ENCODE measurements around the gene NID1. TPM values are rescaled to one million over a fixed set of nuclear protein-coding genes. Genes with fewer than 3 reads are reported as not detected.
"Not testable (repeated sequence)": the region's sequence is repeated elsewhere in the genome, so short reads cannot be mapped to it uniquely, and the experiment has no call there.

The NID1 gene
- total and polyA plus RNA-seq, 4 donors = 21.2 to 90.1 (median 55.2) TPM

DNA sequence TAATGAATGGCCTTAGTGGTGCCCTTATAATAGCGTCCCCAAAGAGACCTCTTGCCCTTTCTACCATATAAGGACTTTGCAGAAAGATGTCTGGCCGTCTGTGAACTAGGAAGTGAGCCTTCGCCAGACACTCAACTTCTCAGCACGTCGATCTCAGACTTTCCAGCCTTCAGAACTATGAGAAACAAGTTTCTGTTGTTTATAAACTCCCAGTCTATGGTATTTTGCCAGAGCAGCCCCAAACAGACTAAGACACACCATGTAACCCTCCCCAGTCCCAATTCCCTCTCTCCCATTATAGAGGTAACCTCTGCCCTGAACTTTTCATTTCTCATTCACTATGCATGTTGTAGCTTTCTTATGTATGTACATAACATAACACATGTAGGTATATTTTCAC is 55.7 kb downstream of the NID1 start:
- WGBS = 83% methylated on average over 5 of the region's 5 CpGs
- H3K36me3 ChIP-seq (ENCODE audit: control insufficient read depth in 4 of 4, insufficient read depth in 3 of 4, low read depth in 1 of 4, low read length in 3 of 4) = peaks cover 13 to 31% (median 21%) of the 10 kb centered on the region in 4 donors
- H3K9me3 ChIP-seq (ENCODE audit: control insufficient read depth in 4 of 4, low read length in 3 of 4) = no peaks in the 10 kb centered on the region
- H3K27ac ChIP-seq (ENCODE audit: low read depth in 1 of 2, low read length in 2 of 2) = no peak overlapping the region
- no peak overlapping the region for H3K9ac ChIP-seq (ENCODE audit: low read depth in 1 of 2, low read length in 2 of 2)
- DNase-seq (ENCODE audit: low spot score) = no peak
- TF ChIP-seq TAF1 (conservative IDR thresholded peaks at IDR 0.05) (no peak), RXRA (IDR thresholded peaks at IDR 0.05) (peak; percentile 7 to 14), NR2F2 (IDR thresholded peaks at IDR 0.05) (peak; percentile 88)
- no peaks in the 10 kb centered on the region for H3K27me3 ChIP-seq (ENCODE audit: control insufficient read depth in 4 of 4, insufficient read depth in 4 of 4, low read length in 3 of 4)
- no peak overlapping the region for H3K4me3 ChIP-seq (ENCODE audit: low read depth in 1 of 3, low read length in 3 of 3)
- H3K4me1 ChIP-seq (ENCODE audit: control insufficient read depth in 4 of 4, insufficient read depth in 4 of 4, low read length in 3 of 4) = peaks cover 2 to 9% (median 5%) of the 10 kb centered on the region in 4 donors

GRCh38 chr1:236007781-236008180 is 57.1 kb downstream of the NID1 start:
- Histone ChIP-seq H3K4me3 (ENCODE audit: low read depth in 1 of 3, low read length in 3 of 3) (no peak overlapping the region), H3K27me3 (ENCODE audit: control insufficient read depth in 4 of 4, insufficient read depth in 4 of 4, low read length in 3 of 4) (no peaks in the 10 kb centered on the region), H3K4me1 (ENCODE audit: control insufficient read depth in 4 of 4, insufficient read depth in 4 of 4, low read length in 3 of 4) (peaks cover 2 to 6% (median 4%) of the 10 kb centered on the region in 4 donors), H3K9me3 (ENCODE audit: control insufficient read depth in 4 of 4, low read length in 3 of 4) (no peaks in the 10 kb centered on the region), H3K36me3 (ENCODE audit: control insufficient read depth in 4 of 4, insufficient read depth in 3 of 4, low read depth in 1 of 4, low read length in 3 of 4) (peaks cover 6 to 24% (median 12%) of the 10 kb centered on the region in 4 donors), H3K9ac (ENCODE audit: low read depth in 1 of 2, low read length in 2 of 2) (no peak overlapping the region), H3K27ac (ENCODE audit: low read depth in 1 of 2, low read length in 2 of 2) (no peak overlapping the region)
- TF ChIP-seq NR2F2 (IDR thresholded peaks at IDR 0.05) (no peak), HNF4A (conservative IDR thresholded peaks at IDR 0.05) (no peak), SP1 (IDR thresholded peaks at IDR 0.05) (no peak), EGR1 (IDR thresholded peaks at IDR 0.05; ENCODE audit: low read depth in 2 of 2) (no peak), FOXA1 (IDR thresholded peaks at IDR 0.05) (no peak), HNF4G (IDR thresholded peaks at IDR 0.05) (no peak), ZBTB33 (IDR thresholded peaks at IDR 0.05) (no peak), YY1 (IDR thresholded peaks at IDR 0.05) (no peak), JUND (IDR thresholded peaks at IDR 0.05) (no peak), ATF3 (IDR thresholded peaks at IDR 0.05) (no peak)
- WGBS = 96% methylated on average over 3 of the region's 3 CpGs
- DNase-seq (ENCODE audit: low spot score) = no peak

- DNase-seq (ENCODE audit: low spot score); H3K4me3 ChIP-seq (ENCODE audit: low read depth in 1 of 3, low read length in 3 of 3); H3K9ac ChIP-seq (ENCODE audit: low read depth in 1 of 2, low read length in 2 of 2); H3K9me3 ChIP-seq (ENCODE audit: control insufficient read depth in 4 of 4, low read length in 3 of 4); H3K27me3 ChIP-seq (ENCODE audit: control insufficient read depth in 4 of 4, insufficient read depth in 4 of 4, low read length in 3 of 4); H3K27ac ChIP-seq (ENCODE audit: low read depth in 1 of 2, low read length in 2 of 2); H3K4me1 ChIP-seq (ENCODE audit: control insufficient read depth in 4 of 4, insufficient read depth in 4 of 4, low read length in 3 of 4): not testable (repeated sequence)
- 74% methylated on average over 9 of the region's 9 CpGs for WGBS
- peaks cover 7 to 18% (median 18%) of the 10 kb centered on the region in 4 donors for H3K36me3 ChIP-seq (ENCODE audit: control insufficient read depth in 4 of 4, insufficient read depth in 3 of 4, low read depth in 1 of 4, low read length in 3 of 4)
Measured at GRCh38 chr1:236003058-236003457, 61.8 kb downstream of the NID1 start.

DNA sequence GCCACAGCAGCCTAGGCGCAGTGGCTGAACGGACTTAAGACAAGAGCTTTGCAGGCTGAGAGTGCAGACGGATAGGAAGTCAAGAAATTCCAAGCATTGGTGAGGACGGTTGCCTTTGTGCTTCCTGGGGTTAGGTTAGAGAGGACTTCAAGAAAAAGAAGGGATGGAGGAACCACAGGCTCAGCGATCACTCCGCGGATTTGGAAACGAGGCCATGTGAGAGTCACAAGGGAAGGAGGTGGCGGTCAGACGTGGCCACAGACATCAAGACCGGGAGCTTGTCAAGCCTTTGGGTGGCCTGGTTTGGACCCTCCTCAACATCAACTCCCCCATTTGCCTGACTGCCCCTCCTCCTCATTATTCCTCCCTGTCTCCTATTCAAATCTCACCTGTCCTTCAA is 62.3 kb downstream of the NID1 start:
- H3K9ac ChIP-seq (ENCODE audit: low read depth in 1 of 2, low read length in 2 of 2) = no peak overlapping the region
- H3K9me3 ChIP-seq (ENCODE audit: control insufficient read depth in 4 of 4, low read length in 3 of 4) = no peaks in the 10 kb centered on the region
- peaks cover 7 to 21% (median 15%) of the 10 kb centered on the region in 4 donors for H3K36me3 ChIP-seq (ENCODE audit: control insufficient read depth in 4 of 4, insufficient read depth in 3 of 4, low read depth in 1 of 4, low read length in 3 of 4)
- TF ChIP-seq ZBTB33 (IDR thresholded peaks at IDR 0.05) (no peak), YY1 (IDR thresholded peaks at IDR 0.05) (no peak), CTCF (IDR thresholded peaks at IDR 0.05; ENCODE audit: low read depth, low read length, missing input control) (no peak), ATF3 (IDR thresholded peaks at IDR 0.05) (no peak), FOXA1 (IDR thresholded peaks at IDR 0.05) (no peak), HNF4G (IDR thresholded peaks at IDR 0.05) (no peak), FOXA2 (IDR thresholded peaks at IDR 0.05) (no peak), MAX (IDR thresholded peaks at IDR 0.05) (no peak), JUND (IDR thresholded peaks at IDR 0.05) (no peak), GABPA (IDR thresholded peaks at IDR 0.05 in 1 of 2, conservative IDR thresholded peaks at IDR 0.05 in 1 of 2) (no peak), SP1 (IDR thresholded peaks at IDR 0.05) (no peak), RAD21 (IDR thresholded peaks at IDR 0.05) (no peak), RXRA (IDR thresholded peaks at IDR 0.05) (no peak)
- H3K4me1 ChIP-seq (ENCODE audit: control insufficient read depth in 4 of 4, insufficient read depth in 4 of 4, low read length in 3 of 4) = no peaks in the 10 kb centered on the region
- WGBS = 91% methylated on average over 11 of the region's 11 CpGs
- DNase-seq (ENCODE audit: low spot score) = no peak
- H3K4me3 ChIP-seq (ENCODE audit: low read depth in 1 of 3, low read length in 3 of 3) = no peak overlapping the region
- H3K27ac ChIP-seq (ENCODE audit: low read depth in 1 of 2, low read length in 2 of 2) = no peak overlapping the region
- no peaks in the 10 kb centered on the region for H3K27me3 ChIP-seq (ENCODE audit: control insufficient read depth in 4 of 4, insufficient read depth in 4 of 4, low read length in 3 of 4)
